KG1 (cell line): ENCODE measurements around the gene COL5A3.
"Not testable (repeated sequence)": the region's sequence is repeated elsewhere in the genome, so short reads cannot be mapped to it uniquely, and the experiment has no call there.

Source experiments
- DNase-seq: peaks from one replicate; lab custom pipeline; 2025; lab: John Stamatoyannopoulos, UW

COL5A3 gene

GRCh38 chr19:10010247-10010691 is at the start of gene COL5A3:
Gene COL5A3, minus strand, starts transcription at chr19:10010504. Its CDS starts 119 bp downstream, at chr19:10010385.
- DNase-seq: no peak

DNA sequence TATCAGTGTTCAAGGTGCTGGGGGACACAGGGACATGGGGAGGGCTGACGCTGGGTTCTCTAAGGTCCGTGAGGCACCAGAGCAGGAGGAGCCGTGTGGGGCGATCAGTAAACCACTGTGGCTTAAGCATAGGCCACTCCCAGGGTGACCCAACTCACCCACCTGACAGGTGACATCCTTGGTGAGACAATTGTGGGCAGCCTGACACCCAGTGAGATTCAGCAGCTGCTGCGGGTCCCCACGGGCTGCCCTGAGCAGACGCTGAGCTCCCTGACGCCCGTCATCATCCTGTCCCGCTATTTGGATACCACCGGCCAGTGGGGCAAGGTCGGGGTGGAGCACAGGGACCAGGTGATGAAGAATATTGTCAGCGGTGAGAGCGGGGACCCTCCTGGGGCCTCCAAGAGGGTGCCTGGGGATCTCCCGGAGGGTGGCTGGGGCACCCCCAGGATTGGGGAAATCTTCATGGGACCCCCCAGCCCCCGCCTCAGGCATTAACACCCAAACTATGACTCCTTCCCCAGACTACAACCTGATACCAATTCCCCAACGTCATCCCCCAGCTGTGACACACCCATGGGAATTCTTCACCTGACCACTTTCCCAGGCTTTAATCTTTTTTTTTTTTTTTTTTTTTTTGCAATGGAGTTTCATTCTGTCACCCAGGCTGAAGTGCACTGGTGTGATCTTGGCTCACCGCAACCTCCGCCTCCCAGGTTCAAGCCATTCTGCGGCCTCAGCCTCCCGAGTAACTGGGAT is 42.5 kb upstream of the COL5A3 start:
- no peak for DNase-seq

- no peak for DNase-seq
These were observed 39.3 kb upstream of the COL5A3 start for GRCh38 chr19:10049626-10050025.

- no peak for DNase-seq
These were observed 35.1 kb upstream of the COL5A3 start for GRCh38 chr19:10045371-10045770.

GRCh38 chr19:10044390-10044789 is 34.1 kb upstream of the COL5A3 start:
- DNase-seq: no peak

DNA sequence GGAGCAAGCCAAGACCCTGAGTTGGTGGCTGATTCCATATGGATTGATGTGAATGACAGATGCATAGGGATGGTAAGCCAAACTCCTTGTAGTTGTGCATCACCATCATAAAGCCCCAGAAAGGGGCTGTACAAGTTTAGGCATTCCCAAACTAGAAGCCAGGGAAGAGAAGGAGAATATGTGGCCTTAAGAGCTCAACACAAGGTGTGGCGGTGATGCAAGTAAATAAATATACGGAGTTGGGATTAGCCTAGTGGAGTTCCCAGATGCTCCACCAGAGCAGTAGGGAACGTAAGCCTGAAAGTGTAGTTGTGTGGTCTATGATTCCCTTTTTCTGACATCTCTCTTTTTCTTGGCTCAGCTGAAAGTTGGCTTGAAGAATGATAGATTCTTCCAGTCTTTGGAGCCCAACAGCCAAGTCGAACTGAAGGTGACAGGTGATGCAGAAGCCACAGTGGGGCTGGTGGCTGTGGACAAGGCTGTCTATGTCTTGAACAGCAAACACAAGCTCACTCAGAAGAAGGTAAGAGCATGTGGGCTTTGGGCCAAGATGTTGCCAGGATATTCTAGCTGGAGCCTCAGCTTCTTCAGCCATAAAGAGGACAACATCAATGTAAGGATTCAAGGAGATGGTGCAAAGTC is 33.1 kb upstream of the COL5A3 start:
- peak; percentile 65 for DNase-seq

GRCh38 chr19:10037809-10038208 is 27.5 kb upstream of the COL5A3 start:
- DNase-seq: no peak

- DNase-seq: no peak
These were observed 27.1 kb upstream of the COL5A3 start for GRCh38 chr19:10037367-10037766.

DNA sequence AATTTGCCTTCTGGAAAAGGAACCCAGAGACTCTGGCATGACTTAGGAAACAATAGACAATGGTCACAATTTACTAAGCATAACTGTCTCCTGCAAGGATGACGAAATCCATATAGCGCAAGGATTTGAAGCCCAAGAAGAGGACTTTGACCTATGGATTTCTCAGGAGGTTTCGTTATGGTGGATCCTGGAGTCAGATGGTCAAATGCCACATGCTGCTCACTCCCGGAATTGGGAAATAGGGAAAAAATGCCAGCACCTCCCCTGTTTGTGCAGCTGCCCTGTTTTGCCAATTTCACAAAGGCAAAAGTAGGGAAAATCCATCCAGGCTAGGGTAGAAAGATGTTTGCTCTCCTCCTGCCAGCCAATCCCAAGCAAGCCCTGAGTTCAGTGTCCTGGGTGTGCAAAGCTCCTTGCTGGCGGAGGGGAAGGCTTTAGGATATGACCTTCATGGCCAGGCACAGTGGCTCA is 26.3 kb upstream of the COL5A3 start:
- no peak for DNase-seq

- no peak for DNase-seq
These were observed 23.3 kb upstream of the COL5A3 start for GRCh38 chr19:10033614-10034013.

- peak; percentile 7 for DNase-seq
These were observed 17.1 kb upstream of the COL5A3 start for GRCh38 chr19:10027158-10027997.

DNA sequence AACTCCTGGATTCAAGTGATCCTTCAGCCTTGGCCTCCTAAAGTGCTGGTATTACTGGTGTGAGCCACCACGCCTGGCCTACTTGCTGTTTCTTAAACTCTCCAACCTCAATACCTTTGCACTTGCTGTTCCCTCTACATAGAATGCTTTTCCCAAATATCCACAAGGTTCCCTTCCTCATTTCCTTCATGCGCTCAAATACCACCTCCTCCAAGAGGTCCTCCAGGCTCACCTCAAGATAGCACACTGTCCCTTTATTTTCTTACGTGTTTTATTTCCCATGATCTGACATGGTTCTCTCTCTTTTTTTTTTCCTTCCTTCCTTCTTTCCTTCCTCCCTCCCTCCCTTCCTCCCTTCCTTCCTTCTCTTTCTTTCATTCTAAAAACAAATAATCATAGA is 16.4 kb upstream of the COL5A3 start:
- DNase-seq: no peak

- not testable (repeated sequence) for DNase-seq
These were observed 12.8 kb upstream of the COL5A3 start for GRCh38 chr19:10023096-10023495.

DNA sequence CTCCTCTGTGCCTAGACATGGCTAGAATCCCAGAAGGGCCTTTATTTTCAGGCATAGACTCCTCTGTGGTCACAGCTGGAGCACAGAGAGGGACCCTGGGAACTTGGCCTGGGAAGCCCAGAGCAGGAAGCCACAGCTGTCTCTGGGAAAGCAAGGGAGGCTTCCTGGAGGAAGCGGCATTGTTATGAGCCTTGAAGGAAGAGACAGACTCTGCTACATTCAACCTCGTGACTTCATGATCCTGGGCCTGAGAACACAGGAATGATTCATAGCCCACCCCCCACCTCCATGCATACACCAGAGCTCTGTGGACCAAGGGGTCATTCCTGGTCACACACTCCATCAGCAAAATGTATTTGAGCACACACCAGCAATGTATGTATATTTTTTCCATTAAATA is 11.6 kb upstream of the COL5A3 start:
- no peak for DNase-seq

DNA sequence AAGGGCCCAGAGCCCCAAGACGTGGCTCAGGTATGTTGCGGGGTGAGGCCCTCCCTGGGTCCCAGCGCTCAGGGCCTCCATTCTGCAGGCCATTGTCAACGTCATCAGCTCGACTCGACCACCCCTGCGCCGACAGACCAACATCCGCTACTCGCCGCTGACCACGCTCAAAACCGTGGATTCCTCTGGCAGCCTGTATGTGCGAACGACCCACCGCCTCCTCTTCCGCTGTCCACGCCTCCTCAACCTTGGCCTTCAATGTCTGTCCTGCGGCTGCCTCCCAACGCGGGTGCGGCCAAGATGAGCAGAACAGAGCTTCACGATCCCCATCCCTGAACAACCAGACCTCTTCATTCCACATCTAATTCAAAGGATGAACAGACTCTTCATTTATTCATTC is 11.1 kb upstream of the COL5A3 start:
- DNase-seq: no peak

- DNase-seq: no peak
These were observed 10.5 kb upstream of the COL5A3 start for GRCh38 chr19:10020851-10021250.

DNA sequence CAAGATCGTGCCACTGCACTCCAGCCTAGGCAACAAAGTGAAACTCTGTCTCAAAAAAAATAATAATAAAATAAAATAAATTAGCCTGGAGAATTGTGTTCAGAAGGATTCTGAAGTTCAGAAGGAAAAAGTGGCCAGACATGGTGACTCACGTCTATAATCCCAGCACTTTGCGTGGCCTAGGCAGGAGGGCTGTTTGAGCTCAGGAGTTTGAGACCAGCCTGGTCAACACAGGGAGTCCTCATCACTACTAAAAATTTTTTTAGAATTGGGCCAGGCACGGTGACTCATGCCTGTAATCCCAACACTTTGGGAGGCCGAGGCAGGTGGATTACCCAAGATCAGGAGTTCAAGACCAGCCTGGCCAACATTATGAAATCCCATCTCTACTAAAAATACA is 8.9 kb upstream of the COL5A3 start:
- no peak for DNase-seq

- DNase-seq: no peak
These were observed 8.5 kb upstream of the COL5A3 start for GRCh38 chr19:10018786-10019185.

DNA sequence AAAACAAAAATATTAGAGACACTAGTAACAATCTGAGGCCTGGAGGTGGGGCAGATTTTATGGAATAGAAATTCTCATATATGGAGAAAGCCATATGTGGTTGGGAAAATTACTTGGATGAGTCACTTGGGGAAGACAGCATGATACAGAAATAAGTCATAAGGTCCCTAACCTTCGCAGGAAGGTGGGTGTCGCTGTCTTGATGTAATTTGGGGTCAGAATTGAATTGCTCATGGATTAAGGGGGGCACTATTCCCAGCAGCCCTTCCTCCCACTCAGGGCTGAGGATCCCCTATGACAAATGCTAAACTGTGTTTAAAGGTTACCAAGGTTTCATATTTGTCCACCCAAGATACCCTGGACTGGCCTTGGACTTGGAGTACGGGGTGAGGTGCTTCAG is 8.0 kb upstream of the COL5A3 start:
- no peak for DNase-seq

- DNase-seq: no peak
These were observed 3.7 kb upstream of the COL5A3 start for GRCh38 chr19:10013834-10014618.

- DNase-seq: no peak
These were observed 3.0 kb upstream of the COL5A3 start, which contains the start of gene RDH8 for GRCh38 chr19:10013316-10013715. Gene RDH8, plus strand, starts transcription at chr19:10013483. Its CDS starts 15 bp downstream, at chr19:10013498.

DNA sequence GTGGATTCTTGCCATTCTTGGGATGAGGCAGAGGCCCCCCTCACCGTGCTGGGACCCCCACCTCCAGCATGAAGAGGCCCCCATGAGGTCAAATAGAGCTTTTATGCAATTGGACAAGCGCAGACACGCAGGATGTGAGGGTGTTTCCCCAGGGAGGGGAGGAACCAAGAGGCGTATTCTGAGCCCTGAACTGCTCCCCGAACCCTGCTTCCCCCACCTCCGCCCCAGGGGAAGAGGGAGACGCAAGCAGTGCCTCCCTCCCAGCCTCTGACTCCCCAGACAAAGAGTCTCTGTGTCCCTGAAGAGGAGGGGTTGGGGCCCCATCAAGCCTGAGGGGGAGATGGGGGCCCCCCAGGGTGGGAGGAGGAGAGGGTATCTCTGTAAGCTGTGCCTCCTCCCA is 1.7 kb upstream of the COL5A3 start:
- DNase-seq: no peak
